ENCODE measurements around the gene EGLN2. TPM values are rescaled to one million over a fixed set of nuclear protein-coding genes. Genes with fewer than 3 reads are reported as not detected.

EGLN2 gene
- total and polyA plus RNA-seq, 3 donors (not counting 1 experiment from before 2014, with no cell fraction given): 46.7 to 82.3 (median 59.7) TPM

Other genes with a start within 250 kb of the EGLN2 start
- 10 to 100 TPM; 21.0 to 57.9 TPM for gene SHKBP1, start 222.3 kb upstream of the EGLN2 start, total RNA-seq
- gene SHKBP1, start 222.3 kb upstream of the EGLN2 start, polyA plus RNA-seq: 44.4 TPM
- 100 to 1,000 TPM in 1 of 2 donors, 10 to 100 TPM in 1; 27.5 to 148 TPM for gene LTBP4, start 197.8 kb upstream of the EGLN2 start, total RNA-seq
- 34.0 TPM for gene LTBP4, start 197.8 kb upstream of the EGLN2 start, polyA plus RNA-seq
- gene NUMBL, start 108.5 kb upstream of the EGLN2 start, total RNA-seq: 10 to 100 TPM; 12.5 to 21.2 TPM
- gene NUMBL, start 108.5 kb upstream of the EGLN2 start, polyA plus RNA-seq: 9.3 TPM
- 10 to 100 TPM; 23.8 to 32.0 TPM for gene COQ8B, start 82.3 kb upstream of the EGLN2 start, total RNA-seq
- 23.0 TPM for gene COQ8B, start 82.3 kb upstream of the EGLN2 start, polyA plus RNA-seq
- gene ITPKC, start 82.1 kb upstream of the EGLN2 start, total RNA-seq: 10 to 100 TPM; 38.7 to 40.0 TPM
- gene ITPKC, start 82.1 kb upstream of the EGLN2 start, polyA plus RNA-seq: 25.4 TPM
- 10 to 100 TPM in 1 of 2 donors, 1 to 10 TPM in 1; 1.0 to 15.2 TPM for gene ACTMAP, start 48.7 kb upstream of the EGLN2 start, total RNA-seq
- gene ACTMAP, start 48.7 kb upstream of the EGLN2 start, polyA plus RNA-seq: 3.2 TPM
- gene SNRPA, start 48.0 kb upstream of the EGLN2 start, total RNA-seq: 10 to 100 TPM; 28.2 to 99.3 TPM
- gene SNRPA, start 48.0 kb upstream of the EGLN2 start, polyA plus RNA-seq: 117 TPM
- gene MIA, start 23.7 kb upstream of the EGLN2 start, total RNA-seq: 100 to 1,000 TPM; 106 to 107 TPM
- gene MIA, start 23.7 kb upstream of the EGLN2 start, polyA plus RNA-seq: 166 TPM
- gene RAB4B, start 20.9 kb upstream of the EGLN2 start, total RNA-seq: 10 to 100 TPM in 1 of 2 donors, 1 to 10 TPM in 1; 9.0 to 23.5 TPM
- gene RAB4B, start 20.9 kb upstream of the EGLN2 start, polyA plus RNA-seq: 10.0 TPM
- gene CYP2A6, start 51.3 kb downstream of the EGLN2 start, total RNA-seq: not detected
- not detected for gene CYP2A6, start 51.3 kb downstream of the EGLN2 start, polyA plus RNA-seq
- not detected for gene CYP2A7, start 83.0 kb downstream of the EGLN2 start, total RNA-seq
- not detected for gene CYP2A7, start 83.0 kb downstream of the EGLN2 start, polyA plus RNA-seq
- not detected for gene CYP2B6, start 192.1 kb downstream of the EGLN2 start, total RNA-seq
- not detected for gene CYP2B6, start 192.1 kb downstream of the EGLN2 start, polyA plus RNA-seq